SKM-1 (cell line): ENCODE data around the gene CDH10.

Source experiments
- DNase-seq: peaks from one replicate; lab custom pipeline; 2025; ENCODE audit not compliant: unreplicated experiment; lab: John Stamatoyannopoulos, UW

The CDH10 gene

DNA sequence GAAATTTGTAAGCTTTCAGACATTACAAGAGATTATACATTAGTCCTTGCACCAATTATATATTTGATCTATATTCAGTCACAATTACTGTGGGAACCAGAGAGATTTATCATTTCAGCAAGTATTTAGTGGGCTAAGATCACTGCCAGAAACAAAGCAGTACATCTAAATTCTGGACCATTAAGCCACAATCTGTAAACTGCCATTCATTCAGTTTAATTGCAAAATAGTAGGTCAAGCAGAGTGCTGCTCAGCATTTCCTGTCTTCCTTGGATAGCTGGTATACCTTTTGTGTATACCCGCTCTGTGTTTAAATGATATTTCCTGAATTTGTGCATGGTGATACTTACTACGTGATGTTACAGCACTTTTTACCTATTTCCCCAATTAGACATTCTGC, 42.6 kb downstream of the CDH10 start:
- no peak for DNase-seq

DNA sequence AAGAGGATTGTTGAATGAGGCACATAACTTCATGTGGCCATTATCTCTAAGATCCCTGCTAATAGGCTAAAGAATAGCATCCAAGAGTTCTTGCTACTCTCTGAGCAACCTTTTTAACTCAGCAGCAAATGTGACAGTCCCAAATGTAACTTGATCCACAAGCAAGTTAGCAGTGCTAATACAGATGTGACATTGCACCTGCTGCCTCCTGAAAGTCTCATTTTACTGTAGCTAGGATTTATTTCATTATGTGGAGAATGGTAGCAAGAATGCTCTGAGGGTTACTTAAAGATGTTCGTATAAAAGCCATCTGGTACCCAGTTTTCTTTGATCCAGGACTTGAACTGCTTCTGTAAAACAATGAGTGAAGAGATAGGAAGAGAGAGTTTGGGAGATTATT, 45.8 kb downstream of the CDH10 start:
- no peak for DNase-seq

DNA sequence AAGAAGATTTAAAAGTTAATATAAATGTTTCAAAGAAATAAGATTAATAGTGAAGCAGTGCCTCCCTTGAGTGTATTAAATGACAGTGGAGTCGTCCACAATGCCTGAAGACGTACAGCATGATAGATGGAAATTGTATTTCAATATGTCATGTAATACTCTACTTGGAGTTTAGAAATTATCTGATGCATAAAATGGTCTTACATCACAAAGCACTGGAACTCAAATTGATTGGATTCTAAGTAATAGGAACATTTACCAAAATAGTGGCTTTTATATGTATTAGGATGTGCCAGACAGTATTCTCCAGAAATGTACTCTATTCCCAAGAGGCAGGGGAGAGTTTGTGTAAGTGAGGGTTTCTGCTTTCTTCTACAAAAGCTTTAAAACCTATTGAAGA, 49.4 kb downstream of the CDH10 start:
- no peak for DNase-seq

DNA sequence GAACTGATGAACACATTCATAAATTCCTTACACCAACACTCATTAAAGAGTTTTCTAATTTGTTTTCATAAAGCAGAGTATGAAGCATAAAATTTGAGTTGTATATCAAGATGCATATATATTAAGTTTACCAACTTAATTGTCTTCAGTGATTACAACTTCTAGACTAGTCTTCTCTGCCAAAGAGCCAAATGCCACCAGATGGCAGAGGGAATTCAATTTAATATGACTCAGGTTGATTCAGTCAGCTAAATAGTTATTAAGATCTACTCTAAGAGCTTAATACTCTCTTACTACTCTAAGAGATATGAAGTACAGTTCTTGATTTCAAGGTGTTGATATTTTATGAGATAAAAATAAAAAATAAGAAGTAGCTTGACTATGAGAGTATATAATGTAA, 53.4 kb downstream of the CDH10 start:
- DNase-seq, result no peak

DNA sequence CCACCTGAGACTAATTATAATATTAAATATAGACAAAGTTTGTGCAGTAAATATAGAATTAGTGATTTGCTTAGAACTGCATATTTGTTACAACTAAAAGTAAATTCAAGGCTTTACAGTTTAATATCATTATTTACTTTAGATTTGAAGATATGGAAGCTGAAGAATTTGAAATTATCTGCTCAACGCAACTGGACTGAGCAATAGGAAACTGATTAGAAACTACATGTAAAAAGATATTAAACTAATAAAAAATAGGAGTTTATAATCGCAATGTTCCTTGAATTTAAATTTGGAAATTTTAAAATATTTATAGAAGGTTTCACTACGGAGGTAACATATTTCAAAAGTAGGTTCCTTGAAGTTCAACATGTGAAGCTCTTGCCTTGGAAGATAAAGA, 55.2 kb downstream of the CDH10 start:
- DNase-seq, result no peak

DNA sequence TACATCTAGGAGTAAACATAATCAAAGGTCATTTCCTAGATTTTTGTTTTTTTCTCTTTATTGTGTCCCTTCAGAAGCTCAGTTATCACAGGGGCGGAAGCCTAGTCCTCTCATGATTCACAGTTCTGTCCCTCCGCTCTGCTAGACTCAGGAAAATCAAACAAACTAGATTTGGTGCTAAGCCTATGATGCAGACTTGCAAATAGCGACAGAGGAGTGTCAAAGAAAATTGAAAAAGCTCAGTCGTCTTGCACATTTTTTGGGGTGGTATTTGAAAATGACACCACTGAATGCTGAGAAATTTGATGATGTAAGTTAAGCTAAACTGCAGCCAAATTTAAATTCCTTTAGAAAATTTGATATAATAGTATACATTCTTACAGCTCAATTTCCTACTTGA, 59.0 kb downstream of the CDH10 start:
- DNase-seq, result no peak

DNA sequence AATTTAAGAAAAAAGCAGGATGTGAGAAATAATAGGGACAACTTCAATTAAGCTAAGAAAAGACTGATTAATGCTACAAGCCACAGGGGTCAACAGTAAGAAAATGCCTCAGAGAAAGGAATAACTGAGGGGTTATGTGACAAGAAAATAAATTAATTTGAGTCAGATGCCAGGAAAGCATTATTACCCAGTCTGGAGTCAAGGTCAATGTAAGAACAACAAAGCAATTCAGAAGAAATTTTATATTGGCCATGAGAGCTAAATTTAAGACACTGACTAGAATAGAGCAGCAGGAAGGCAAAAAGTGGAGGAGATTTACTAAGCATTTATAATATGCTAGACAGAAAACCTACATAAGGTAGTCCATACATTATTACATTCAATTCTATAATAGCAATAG, 73.5 kb downstream of the CDH10 start:
- no peak for DNase-seq

DNA sequence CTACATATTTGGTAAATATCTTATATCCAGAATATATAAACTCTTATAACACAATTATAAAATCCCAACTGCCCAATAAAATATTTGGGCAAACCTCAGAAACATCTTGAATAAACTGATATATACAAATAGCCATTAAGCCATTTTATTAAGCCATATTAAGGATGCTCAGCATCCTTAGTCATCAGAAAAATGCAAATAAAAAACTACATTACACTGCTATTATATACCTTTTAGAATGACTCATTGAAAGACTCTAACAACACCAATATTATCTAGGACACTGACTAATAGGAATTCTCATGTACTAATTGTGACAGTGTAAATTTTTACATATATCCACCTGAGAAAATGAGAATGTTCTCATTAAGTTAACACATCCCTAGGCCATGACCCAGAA, 77.8 kb downstream of the CDH10 start:
- no peak for DNase-seq

DNA sequence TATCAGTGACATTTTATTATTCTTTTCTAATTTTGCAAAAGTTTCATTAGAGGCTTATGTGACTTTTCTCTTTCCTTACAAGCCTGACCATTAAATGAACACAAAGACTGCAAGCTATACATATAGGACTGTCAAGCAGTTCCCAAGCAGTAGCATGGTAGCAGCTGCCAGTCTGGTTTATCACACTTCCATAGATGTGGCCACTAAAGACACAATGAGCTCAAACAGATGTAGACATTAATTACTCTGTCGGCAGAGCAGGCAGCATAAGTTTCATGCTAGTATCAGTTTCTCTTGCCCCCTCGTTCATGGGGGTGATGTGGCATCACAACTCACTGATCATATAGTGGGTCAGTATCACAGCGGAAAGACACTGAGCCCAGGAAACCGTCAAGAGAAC, 89.5 kb downstream of the CDH10 start:
- no peak for DNase-seq

DNA sequence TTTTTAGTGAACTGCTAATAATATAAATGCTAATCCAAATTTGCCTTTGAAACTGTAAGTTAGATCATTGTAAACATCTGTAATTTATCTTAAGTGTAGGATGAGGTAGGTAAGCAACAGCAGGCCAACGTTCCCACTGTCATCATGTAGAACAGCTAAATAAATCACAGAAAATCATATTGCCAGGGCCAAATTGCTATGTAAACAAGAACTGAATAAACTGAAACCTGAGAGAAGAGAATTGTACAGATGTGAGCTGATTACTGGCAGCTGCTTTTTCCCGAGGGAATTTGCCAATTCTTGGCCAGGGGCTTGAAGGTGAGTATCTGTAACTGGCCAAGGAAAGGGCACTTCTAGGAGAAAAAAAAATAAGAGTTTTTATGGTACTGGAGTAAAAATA, 97.6 kb downstream of the CDH10 start:
- DNase-seq, result no peak

DNA sequence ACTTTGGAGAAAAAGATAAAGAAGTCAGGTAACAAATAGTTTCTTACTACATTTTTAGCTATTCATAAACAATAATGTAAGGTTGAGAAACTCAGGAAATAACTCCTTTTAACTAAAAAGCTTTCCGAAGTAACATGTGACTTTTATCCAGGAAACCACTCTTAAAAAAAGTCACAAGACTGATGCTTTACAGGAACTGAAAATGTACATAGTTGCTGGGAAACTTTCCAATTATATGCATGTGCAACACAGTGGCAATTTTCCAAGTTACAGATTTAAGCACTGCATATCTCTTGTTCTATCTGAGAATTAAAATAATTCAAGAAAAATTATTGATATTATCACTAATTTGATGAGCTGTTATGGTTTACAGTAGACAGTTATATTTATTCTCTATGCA, 105.2 kb downstream of the CDH10 start:
- no peak for DNase-seq

DNA sequence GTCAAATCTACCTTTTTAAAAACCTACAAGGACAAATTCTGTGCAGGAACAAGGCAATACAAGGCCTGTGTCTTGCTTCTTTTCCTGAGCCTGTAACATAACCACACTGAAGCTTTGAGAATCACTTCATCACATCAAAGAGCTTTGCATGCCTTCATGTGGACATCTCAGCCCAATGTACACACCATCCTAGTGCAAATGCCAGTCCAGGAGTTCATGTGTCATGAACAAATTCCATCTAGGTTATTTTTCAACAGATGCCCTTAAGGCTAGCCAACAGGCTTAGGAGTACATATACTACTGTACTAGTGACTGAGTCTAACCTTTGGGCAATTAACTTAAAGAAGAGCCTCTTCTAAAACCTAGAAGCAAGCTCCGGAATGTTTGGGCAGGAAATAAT, 106.4 kb downstream of the CDH10 start:
- no peak for DNase-seq

DNA sequence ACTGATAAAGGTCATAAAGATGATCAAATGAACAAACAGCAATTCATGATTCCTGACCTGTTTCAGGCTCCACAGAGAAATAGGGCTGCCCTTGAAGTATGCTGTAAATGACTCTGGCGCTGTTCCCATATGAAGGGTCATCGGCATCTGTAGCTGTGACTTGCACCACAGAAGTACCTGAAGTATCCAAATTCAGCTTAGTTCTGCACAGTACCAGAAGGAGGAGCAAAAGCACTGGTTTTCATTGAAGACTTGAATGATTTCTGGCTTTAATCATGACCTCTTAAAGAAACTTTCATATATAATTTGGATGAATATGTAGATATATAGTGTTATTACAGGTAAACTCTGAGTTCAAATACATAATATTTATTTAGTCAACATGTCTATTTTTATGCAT, 109.1 kb downstream of the CDH10 start:
- DNase-seq, result no peak

DNA sequence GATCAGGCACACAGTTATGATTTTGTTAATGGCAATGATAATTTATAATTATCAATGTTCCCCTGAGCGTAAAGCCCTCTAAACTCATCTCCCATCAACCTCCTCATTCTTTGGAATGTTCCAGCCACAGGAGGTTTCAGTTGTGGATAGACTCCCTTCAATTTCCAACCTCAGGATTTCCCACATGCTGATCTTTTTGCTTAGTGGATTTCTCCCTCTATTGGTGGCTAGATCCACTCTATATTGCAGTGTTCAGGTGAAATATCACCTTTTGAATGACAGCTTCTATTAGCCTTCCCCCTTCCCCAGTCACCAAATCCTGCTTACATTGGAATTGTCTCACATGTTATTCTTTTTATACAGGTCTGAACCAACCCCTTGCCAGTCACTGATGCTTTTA, 113.9 kb downstream of the CDH10 start:
- no peak for DNase-seq

DNA sequence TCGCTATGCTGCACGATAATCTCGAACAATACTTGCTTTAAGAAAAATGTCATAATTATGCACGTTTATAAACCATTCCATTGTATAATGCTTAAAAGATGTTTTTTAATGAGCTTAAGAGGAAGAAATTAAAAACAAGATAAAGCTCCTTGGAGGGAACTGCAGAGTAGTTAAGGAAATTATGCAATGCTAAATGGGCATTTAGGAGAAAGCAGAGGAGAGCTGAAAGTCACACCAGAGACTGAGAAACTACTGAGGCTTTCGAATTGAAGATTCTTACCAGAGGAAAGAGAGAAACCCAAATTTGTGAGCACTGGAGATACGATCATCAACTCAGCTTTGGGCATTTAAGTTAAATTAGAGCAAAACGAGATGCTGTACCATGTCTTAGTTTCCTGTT, 119.4 kb downstream of the CDH10 start:
- no peak for DNase-seq

DNA sequence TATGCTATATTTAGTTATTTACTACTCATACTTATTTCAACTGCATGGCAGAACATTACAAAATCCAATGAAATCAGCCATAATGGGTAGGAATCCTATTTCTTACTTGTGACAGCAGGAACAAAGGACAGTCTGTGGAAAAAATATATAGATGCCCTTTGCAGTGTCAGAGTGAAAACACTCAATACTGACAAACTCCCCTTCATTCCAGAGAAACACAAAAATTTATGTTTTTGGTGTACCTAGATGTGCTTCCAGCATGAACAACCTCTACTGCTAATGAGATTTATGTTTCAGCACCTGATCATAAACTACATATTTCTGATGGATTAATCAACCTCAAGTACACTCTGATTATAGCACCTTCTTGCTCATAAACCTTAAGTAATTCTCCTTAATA, 132.4 kb downstream of the CDH10 start:
- no peak for DNase-seq

DNA sequence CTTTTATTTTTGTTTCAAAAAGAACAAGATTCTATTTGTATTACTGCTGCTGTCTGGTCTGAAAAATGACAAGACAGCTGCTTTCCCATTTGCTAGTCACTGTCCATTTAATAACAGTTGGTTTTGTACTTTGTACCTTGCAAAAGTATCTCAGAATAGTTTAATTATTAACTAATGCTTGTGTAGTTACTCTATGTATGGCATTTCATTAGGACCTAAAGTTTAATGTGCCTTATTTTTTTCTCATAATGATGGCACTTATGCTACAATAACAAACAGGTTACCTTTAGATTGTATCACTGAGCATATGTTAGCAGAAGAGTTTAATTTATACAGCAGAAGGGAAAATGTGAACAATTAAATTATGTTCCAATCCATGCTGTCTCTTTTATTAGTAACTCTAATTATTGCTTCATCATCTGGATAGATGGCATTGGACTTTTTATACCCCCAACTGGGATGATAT, 134.2 kb downstream of the CDH10 start:
- DNase-seq, result no peak

DNA sequence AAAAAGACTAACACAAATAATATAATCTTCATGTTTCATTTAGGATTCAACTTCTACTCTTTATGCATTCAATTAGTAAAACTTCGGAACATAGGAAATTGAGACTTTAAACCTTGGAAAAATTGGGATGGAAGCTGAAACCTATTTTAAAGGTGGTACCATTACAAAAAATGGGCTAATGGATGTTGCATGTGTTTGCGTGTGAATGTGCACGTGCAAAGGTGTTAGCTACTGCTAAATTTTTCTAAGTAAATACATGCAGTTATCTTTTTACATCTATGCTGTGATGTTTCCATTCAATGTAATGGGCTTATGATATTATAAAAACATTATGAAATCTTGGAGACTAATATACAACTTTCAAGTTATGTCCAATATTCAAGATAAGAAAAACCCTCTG, 134.8 kb downstream of the CDH10 start:
- no peak for DNase-seq

DNA sequence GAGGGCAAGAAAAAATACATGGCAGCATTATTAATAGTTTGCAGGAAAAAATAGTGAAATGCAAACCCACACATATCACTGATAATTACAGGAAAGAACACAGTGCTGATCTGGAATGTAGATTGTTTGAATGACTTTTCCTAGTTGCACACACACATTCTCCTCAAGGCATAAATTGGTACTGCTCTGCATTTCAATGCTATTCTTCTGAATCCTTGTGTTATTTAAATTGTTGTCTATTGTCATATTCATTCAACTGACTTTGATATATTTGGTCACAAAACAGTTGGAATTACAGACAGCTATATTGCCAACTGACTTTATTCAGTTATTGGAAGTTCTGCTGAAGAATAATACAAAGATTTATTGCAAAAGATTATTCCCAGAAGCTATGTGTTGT, 139.5 kb downstream of the CDH10 start:
- no peak for DNase-seq

DNA sequence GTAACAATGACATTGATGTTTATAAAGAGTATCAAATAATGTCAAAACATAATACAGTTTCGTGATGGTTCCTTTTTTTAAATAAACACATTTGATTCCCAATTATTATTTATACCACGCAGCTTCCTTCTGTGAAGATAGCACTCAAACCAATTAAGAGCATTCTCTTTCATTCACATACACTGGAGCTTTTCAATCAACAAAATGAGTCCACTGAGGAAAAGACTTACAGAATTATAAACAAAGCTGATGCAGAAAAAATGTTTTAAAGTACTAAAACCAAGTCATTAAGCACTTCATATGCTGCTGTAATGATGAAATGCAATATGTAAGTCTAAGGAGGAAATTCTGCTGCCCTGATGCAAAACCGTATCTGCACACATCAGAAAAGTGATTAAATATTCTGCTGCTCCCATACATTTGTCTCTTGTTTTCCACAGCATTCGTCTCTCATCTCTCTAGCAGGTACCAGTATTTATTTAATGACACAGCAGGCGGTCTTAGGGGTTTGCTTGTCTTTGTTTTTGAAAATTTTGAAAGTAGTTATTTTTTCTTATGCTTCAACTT, 147.1 kb downstream of the CDH10 start:
- no peak for DNase-seq

DNA sequence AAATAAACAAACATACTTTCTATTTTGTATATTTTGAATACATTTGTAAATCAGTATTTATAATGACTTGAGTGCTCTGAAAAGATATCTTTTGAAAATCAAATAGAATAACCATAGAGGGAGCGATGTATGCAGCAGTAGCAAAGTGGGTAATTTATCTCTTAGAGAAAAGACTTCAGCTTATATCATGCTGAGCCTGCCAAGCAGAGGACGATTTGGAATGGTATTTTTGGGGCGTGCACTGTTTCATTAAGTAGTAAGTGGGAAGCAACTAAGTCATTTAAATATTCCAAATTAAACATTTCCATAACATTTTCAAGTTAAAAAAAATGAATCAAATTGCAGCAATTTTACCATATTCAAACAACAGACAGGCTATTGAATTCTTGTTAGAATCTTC, 147.6 kb downstream of the CDH10 start:
- no peak for DNase-seq

DNA sequence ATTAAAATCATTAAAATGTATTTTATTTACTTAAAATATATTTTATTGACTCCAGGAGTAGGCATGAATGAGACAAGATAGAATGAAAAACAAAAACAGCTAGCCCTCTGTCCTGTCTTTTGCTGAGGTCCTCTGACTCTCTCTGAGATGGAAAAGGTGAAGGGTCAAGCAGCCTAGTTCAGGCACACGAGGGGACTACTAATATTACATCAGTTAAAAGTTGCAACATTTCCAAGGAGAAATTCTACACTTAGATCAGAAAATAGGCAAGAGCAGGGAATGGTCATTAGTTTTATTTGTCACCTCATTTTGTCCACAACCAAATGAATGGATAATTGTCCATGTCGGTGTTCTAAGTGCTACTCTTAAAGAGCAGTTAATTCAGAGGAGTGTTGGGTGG, 148.5 kb downstream of the CDH10 start:
- DNase-seq, result no peak

DNA sequence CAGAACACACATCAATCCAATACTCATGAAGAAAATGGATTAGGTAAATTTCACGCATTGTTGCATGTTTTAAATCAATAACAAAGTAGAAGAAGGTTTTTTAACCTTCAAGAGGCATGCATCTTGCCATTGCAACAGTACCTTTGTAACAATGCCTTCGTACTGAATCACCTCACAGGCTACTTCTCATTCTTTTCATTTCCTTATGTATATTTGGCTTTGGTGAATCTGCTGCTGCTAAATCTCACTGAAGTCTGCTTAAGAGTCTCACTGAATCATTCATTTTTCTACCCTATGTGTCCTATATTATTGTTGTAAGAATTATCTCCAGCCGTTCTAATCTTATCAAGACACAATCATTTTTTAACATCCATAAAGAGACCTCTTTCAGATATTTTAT, 152.5 kb downstream of the CDH10 start:
- no peak for DNase-seq

DNA sequence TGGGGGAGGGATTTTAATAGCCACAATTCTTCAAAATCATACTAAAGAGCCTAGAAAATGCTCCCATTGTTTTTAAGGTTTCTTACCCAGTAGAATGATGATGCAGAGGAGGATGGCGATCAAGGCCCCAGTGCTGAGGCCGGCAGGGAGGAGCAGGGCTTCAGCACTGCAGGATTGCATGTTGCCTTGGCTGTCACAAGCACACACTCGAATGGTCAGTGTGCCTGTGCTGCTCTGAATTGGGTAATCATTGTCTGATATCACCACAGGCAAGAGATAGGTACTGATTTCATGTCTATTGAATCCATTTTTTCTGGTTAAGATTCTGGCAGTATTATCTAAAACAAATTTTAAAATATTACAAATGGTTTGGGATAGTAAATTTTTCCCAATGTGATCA, 153.3 kb downstream of the CDH10 start:
- no peak for DNase-seq
